GM18909 (cell line): Measurements from ENCODE around the gene RNF4.
"Not testable (repeated sequence)": the region's sequence is repeated elsewhere in the genome, so short reads cannot be mapped to it uniquely, and the experiment has no call there.

Experiments
- ATAC-seq: cut with Tn5 transposase; IDR thresholded peaks from one replicate; pipeline ENCODE4 v1.9.1; 2021; ENCODE audit warnings: mild to moderate bottlenecking; ENCODE audit not compliant: unreplicated experiment, poor library complexity

The RNF4 gene

DNA sequence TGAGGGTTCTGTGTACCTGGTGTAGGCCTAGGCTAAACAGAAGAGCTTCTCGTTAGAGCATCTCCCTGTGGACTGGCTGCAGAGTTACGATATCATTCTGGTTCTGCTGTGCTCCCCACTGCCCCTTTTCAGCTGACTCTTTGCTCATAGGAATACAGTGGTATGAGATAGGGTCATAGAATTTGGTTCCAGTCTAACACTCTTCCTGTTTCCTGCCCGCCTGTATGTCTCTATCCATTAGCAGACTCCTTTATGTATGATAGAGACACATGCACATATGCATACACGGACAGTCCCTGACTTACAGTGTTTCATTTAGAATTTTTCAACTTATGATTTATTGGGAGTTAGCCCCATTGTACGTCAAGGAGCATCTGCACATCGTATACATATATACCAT is 15.3 kb downstream of the RNF4 start:
- no peak for ATAC-seq

DNA sequence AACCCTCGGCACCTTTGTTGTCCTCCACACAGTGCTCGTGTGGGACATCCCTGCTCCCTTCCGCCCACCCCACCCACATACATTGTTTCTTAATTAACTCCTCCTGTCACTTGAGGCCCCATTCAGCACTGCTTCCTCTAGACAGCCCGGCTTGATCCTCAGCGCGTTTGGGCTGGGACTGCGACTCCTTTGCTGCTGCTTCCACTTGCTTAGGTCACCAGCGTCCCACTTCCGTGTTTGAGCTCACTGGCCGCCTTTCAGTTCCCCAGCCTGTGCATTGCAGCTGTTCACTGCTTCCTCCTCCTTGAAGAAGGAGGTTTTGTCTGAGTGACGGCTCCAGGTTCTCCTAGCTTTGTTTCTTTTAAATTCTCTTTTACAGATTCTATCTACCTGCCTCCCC is 16.1 kb downstream of the RNF4 start:
- ATAC-seq = peak; percentile 69

DNA sequence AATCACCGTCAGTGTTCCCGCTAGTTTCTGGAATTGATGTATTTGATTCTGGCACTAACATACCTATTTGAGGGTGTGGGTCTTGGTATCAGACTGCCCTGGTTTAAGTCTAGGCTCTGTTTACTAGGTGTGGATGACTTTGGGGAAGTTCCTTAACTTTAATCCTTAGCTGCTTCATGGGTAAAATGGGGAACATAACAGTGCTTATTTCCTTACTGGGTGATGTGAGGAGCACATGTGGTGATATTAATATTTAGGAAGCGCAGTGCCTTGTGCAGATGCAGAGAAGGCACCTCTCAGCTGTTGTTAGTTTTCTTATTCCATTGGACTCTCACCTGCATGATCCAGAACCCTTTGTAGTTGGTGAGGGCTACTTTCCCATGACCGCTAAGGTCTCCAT is 17.1 kb downstream of the RNF4 start:
- no peak for ATAC-seq

DNA sequence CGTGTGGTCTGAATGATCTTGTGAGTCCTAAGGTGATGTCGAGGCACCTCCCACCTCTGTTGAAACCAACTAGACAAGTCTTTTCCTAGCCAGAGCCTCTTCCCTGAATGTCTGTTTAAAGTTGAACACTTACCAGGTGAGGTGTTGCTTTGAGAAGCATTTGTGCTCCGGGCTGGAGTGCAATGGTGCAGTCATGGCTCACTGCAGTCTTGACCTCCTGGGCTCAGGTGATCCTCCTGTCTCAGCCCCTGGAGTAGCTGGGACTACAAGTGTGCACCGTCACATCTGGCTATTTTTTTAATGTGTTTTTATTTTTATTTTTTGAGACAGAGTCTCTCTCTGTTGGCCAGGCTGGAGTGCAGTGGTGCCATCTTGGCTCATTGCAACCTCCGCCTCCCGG is 18.1 kb downstream of the RNF4 start:
- no peak for ATAC-seq

DNA sequence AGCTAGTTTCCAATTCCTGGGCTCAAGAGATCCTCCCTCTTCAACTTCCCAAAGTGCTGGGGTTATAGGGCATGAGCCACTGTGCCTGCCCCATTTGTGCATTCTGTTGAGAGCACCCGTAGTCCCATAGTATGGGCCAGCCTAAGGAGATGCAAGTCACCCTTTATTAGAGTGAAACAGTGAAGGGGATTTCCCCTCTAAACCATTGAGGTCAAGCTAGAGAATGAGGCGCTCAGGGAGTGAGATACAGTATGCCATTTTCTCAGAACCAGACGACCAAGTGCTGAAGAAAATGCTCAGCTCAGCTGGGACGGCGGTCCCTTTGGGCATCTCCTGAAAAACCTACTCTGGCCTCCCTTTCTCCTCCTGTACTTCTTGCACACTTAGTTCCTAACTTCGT is 18.7 kb downstream of the RNF4 start:
- peak; percentile 67 for ATAC-seq

DNA sequence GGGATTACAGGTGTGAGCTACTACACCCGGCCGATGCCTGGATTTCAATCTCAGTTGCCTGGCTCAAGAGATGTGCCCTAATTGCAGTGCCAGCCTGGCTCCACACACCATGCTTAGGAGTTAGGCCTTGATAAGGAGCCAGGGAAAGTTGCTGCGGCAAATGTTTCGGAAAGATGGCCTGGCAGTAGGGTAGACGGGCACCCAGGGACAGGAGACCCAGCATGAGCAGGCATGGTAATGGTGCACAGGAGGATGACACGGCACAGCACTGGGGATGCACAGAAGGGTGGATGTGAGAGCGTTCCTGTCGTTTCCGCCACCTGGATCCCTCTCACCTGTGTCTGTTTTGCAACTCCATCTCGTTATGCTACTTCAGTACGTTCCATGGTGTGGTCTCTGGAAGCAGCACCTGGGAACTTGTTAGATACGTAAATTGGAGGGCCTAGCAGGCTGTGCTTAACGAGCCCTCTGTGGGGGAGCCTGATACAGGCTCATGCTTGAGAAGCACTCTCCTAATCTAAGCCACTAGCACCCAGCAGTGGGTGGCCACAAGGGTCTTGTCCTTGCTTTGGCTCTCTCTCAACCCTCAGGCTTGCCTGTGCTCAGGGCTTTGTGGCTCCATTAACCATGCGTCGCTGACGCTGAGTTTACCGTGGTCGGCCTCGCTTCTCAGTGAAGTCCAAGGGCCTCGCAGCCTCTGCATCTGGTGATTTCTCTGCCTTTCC is 20.3 kb downstream of the RNF4 start:
- no peak for ATAC-seq

DNA sequence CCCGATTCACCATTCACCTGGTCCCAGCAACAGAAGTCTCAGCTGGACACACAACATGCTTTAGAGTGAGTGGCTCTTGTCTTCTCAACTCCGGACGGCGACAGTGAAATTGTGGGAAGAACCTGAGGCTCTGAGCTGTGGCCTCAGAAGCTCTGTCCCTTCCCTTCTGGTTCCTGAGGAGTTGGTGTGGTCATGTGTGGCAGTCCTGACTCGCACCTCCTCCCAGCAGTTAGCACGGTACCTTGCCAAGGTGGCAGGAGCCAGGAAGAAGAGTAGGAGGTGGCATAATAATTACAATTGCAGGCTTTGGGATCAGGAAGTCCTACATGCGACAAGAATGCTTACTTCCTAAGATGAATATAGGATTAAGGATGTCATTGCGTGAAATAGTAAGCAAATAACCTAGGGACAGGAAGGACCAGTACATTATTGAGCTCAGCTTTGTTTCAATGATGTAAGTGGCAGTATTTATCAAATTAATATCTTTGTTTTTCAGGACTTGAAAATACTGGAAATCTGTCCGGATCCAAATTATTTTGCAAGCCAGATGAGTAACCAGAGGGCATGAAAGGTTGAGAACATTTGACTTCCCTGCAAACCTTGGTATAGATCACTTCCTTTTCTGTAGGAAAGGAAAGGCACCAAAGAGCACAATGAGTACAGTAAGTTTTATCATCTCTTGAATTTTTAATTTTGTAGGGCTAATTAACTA is 21.1 kb downstream of the RNF4 start:
- no peak for ATAC-seq

DNA sequence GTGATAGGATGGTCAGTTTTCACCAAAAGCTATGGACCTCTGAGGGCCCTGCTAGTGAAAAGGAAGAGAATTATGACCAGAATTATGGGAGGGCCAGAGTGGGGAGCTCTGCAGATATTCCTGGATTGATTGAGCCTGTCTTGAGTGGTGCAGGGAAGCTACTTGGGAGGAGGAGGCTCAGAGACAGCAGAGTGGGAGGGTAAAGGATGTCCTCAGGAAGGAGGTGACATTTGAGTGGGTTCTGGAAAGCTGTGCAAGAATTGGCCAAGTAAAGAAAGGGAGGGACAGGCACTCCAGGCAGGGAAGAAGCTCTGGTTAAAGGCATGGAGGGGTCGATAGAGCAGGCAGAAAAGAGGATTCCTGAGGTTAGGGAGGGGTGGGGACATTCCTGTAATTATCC is 24.1 kb downstream of the RNF4 start:
- ATAC-seq = no peak

DNA sequence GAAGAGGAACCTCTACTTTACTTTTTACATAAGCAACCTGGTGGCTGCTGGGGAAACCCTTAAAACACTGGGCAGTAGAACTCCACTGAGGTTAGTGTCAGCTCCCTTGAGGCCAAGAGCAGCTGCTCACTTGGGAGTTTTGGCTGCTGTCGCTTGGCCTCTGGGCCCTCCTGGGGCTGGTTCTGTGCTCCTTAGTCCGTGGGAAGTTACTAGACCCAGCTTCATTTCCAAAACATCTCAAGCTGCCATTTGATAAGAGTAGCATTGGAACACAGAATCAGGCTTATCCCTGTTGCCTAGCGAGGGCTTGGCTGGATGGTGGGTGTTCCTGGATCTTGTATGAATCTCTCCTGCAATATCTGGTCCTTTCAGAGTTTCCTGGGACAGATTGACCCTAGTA is 26.1 kb downstream of the RNF4 start:
- ATAC-seq = no peak

DNA sequence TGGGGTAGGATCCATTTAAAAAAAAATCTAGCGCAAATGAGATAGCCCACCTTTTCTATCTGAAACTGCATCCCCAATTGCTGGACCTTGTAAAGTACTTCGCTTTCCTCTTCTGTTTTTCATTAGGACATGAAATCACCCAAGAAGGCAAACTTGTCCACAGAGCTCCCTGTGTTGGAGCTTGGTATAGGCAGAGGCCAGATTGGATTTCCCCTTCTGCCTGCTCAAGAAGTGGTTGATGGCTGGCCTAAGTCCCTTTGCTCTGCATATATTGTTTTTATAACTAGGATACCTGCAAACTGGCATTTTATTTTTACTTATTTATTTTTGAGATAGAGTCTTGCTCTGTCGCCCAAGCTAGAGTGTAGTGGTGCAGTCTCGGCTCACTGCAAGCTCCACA is 28.4 kb downstream of the RNF4 start:
- no peak for ATAC-seq

DNA sequence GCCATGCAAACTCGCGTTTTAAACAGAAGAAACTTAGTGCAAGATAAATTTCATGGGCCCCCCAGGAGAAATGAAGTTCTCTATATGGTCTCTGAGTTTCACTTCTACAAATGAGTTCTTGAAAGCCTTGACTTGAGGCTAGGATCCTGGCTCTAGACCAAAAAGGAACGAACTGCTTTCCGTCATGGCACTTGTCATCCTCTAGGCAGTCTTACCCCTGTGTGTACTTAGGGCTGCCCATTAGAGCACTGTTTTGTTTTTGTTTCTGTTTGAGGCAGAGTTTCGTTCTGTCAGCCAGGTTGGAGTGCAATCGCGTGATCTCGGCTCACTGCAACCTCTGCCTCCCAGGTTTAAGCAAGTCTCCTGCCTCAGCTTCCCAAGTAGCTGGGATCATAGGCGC is 29.0 kb downstream of the RNF4 start:
- peak; percentile 95 for ATAC-seq

DNA sequence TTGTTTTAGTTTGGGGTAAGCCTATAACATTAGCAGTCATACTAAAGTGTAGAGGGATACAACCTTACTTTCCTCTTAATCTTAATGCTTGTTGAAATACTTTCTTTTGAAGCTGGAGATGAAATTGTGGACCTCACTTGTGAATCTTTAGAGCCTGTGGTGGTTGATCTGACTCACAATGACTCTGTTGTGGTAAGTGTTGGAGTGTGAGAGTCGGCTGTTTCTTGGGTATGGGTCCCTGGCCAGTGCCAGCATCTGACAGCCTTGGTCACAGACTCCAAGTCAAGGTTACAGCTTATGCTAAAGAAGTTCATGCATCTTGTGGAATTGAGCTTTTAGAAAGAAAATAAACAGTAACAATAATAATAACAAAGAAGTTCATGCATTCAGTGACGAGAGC is 31.6 kb downstream of the RNF4 start:
- ATAC-seq = no peak

DNA sequence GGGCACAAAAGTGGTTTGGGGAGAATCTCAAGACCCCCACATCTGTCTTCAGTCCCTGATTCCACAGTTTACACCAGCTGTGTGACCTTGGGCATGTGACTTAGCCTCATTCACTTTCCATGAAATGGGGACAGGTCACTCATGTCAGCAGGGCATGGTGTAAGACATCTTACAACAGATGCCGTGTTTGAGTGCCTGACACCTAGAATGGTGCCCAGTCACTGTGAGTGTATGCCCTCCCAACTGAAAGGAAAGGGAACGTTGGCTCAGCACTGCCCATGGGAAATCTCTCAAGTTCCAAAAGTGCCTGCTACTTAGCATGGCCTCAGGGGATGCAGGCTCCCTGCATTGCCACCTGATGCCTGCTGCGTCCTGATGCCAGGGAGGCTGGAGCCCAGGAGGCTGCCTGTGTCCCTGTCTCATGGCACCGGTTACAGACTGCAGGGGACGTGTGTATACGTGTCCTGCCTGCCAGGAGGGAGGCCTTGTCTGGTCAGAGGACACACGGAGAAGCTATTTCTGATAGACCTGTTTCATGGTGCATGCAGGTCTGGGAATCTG is 32.2 kb downstream of the RNF4 start:
- ATAC-seq = no peak

DNA sequence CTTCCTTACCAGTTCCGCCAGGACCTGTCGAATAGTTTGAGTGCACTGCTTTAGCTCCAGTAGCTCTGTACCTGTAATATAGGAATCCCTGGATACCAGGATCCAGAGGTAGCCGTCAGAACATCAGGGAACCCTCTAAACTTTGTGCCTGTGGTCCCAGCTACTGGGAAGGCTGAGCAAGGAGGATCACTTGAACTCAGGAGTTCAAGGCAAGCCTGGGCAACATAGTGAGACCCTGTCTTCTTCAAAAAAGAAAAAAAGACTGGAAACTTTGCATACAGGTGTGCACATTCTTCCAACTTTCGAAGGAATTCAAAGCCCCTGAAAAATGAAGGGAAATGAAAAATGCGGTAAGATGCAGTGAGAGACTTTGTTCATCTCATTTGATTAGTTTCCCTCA is 34.9 kb downstream of the RNF4 start:
- ATAC-seq = no peak

DNA sequence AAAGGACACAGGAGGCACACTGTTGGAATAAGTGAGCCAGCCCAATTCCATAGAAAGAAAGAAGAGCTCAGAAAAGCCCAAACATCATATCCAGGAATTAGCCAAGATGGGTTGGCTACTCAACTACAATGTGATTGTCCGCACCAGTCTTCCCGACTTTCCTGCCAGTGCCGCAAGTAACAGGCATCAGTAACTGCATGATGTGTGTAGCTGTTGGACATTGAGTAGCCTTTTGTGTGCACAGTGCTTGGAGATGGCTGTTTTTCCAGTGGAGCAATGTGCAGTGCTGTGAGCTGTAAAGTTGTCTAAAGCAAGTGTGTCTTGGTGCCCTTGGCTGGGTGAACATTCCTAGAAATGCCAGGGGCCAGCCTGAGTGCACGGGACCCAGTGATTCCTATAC is 38.4 kb downstream of the RNF4 start:
- no peak for ATAC-seq

DNA sequence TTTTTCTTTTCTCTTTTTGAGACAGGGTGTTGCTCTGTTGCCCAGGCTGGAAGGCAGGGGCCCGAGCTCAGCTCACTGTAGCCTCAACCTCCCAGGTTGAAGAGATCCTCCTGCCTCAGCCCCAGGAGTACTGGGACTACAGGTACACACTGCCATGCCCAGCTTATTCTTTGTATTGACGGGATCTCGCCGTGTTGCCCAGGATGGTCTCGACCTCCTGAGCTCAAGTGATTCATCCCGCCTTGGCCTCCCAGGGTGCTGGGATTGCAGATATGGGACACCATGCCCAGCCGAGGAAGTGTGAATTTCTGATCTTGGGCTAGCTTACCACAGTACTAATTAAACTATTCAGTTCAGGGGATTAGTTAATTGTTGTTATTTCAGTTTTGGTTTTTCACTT is 38.9 kb downstream of the RNF4 start:
- no peak for ATAC-seq

DNA sequence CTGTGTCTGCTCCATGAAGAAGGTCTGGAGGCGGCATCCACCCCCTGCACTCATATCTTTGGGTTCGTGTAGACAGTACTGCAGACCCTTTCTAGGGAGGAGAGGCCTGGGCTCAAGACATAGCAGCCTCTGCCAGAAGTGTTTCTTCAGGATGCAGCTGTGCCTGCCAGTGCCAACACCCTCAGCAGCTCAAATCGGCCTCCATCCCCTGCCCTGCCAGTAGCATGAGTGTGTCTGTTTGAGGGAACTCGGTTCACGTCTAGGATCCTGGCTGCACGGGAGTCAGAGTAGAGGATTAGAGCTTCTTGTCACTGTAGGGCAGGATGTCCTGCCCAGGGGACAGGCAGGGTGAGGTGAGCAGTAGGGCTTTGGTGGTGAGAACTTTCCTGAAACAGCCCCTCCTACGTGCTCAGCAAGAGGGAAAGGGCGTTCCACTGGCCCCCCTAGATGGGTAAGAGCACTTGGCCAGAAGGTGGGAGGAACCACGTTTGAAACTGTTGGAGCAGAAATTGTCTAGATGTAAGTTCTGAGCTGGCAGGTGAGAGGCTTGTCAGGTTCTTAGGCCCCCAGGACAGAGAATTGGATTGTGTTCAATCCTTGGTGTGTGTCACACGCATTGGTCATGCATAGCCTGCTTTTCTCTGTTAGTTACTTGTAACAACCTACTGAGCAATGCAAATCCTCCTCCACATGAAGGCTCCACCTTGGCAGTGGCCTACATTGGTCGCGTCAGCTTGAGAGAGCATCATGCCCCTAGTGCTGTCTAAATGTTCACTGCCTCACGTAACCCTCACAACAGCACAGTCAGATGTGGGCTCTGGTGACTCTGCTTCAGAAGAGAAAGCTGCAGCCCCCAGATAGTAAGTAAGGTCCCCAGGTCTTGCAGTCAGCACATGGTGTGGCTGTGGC is 41.7 kb downstream of the RNF4 start:
- no peak for ATAC-seq

DNA sequence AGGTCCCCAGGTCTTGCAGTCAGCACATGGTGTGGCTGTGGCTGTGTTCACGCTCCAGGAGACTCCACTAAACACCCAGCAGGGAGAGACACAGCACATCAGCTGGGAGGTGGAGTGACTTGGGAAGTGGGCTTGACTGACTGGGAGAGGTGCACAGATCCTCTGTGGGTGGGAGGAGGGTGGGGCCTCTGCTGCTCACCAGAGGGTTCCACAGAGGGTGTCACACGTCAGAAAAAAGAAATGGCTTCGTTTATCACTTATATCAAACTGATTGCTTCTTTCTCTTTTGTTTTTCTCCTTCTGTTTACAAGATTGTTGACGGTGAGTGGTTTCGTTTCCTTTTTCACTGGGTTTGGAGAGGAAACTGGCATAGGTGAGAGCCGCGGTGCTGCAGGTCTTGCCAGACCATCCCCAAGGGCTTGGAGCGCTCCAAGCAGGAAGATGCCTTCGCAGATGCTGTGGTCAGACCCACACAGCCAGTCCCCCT is 42.8 kb downstream of the RNF4 start:
- ATAC-seq = no peak

DNA sequence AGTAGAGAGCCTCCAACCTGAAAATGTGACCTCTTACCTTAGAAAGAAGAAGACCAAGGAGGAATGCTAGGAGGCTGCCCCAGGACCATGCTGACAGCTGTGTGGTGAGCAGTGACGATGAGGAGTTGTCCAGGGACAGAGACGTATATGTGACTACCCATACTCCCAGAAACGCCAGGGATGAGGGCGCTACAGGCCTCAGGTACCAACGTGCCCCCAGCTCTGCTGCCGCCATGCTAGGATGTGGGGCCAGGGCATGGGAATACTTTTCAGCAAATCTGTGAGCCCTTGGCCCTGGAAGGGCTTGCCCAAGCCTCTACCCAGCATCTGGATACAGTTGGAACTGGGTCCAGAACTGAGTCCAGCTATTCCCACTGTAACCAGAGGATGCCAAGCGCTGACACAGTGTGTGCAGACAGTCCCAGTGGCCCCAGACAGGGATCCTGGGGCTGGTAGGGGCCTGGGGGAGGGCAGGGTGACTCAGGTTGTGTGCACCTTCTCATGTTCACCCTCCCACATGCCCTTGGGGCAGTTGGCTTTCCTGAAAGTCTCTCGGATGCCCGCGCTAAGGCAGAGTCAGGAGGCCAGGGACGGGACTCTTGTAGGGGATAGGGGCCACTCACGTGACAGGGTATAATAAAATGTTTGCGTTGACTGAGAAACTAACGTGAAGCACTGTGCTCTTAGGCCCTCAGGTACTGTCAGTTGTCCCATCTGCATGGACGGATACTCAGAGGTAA is 43.7 kb downstream of the RNF4 start:
- no peak for ATAC-seq

DNA sequence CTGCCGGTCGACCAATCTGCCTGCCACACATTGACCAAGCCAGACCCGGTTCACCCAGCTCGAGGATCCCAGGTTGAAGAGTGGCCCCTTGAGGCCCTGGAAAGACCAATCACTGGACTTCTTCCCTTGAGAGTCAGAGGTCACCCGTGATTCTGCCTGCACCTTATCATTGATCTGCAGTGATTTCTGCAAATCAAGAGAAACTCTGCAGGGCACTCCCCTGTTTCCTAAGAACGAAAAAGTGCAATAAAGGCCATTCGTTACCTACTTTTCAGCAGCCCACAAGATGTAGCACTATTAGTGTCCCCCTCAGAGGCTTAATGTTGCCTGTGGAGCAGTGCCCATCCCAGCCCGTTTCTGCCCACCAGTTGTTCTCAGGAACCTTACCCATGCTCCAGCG is 45.3 kb downstream of the RNF4 start:
- not testable (repeated sequence) for ATAC-seq
